GF-D8 (cell line): ENCODE measurements around the gene PCDH1.
"Not testable (repeated sequence)": the region's sequence is repeated elsewhere in the genome, so short reads cannot be mapped to it uniquely, and the experiment has no call there.

Source experiments
- DNase-seq: peaks from one replicate; lab custom pipeline; 2025; lab: John Stamatoyannopoulos, UW

PCDH1 gene

GRCh38 chr5:141898448-141899049 lies 20.3 kb upstream of the PCDH1 start:
- no peak for DNase-seq

GRCh38 chr5:141897425-141897824 lies 19.2 kb upstream of the PCDH1 start:
- DNase-seq = no peak

GRCh38 chr5:141890429-141890828 lies 12.2 kb upstream of the PCDH1 start:
- DNase-seq = not testable (repeated sequence)

- no peak for DNase-seq
Observed at GRCh38 chr5:141889282-141889871, 11.2 kb upstream of the PCDH1 start.

- DNase-seq = no peak
Observed at GRCh38 chr5:141883892-141884318, 5.7 kb upstream of the PCDH1 start.

GRCh38 chr5:141883184-141883891 lies 5.1 kb upstream of the PCDH1 start:
- DNase-seq = no peak

- DNase-seq = no peak
Observed at GRCh38 chr5:141882594-141883183, 4.5 kb upstream of the PCDH1 start.

GRCh38 chr5:141881886-141882285 lies 3.7 kb upstream of the PCDH1 start:
- DNase-seq = no peak

- DNase-seq = no peak
Observed at GRCh38 chr5:141880961-141881801, 3.0 kb upstream of the PCDH1 start.

- no peak for DNase-seq
Observed at GRCh38 chr5:141879941-141880738, 1.9 kb upstream of the PCDH1 start.

- DNase-seq = no peak
Observed at GRCh38 chr5:141879426-141879759, 1.2 kb upstream of the PCDH1 start.

GRCh38 chr5:141878711-141879425 lies 658 bp upstream of the PCDH1 start:
- DNase-seq = peak; percentile 39

GRCh38 chr5:141877356-141878185 lies 639 bp downstream of the PCDH1 start:
- DNase-seq = no peak

GRCh38 chr5:141876628-141877355 lies 1.4 kb downstream of the PCDH1 start:
- no peak for DNase-seq

- DNase-seq = no peak
Observed at GRCh38 chr5:141875795-141876627, 2.2 kb downstream of the PCDH1 start.

GRCh38 chr5:141875022-141875740 lies 3.0 kb downstream of the PCDH1 start:
- DNase-seq = no peak

- DNase-seq = no peak
Observed at GRCh38 chr5:141874262-141874964, 3.8 kb downstream of the PCDH1 start.
